Measurements from ENCODE around the gene DUSP28. TPM values are rescaled to one million over a fixed set of nuclear protein-coding genes. Genes with fewer than 3 reads are reported as not detected.
A peak's percentile ranks its signal among the peaks of the same experiment; 100 is the strongest.

The DUSP28 gene, protein sequence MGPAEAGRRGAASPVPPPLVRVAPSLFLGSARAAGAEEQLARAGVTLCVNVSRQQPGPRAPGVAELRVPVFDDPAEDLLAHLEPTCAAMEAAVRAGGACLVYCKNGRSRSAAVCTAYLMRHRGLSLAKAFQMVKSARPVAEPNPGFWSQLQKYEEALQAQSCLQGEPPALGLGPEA
- 7.0 TPM for total RNA-seq
- 5.9 TPM for polyA plus RNA-seq (ENCODE audit: insufficient read depth, low read depth, low replicate concordance)
- long read RNA-seq, donor 1, partial matches to known transcripts: 0 of 2 reads
- long read RNA-seq, donor 1, other reads (novel, unspliced or antisense): 0 of 2 reads
- long read RNA-seq, donor 2, partial matches to known transcripts: 0 of 3 reads
- long read RNA-seq, donor 2, other reads (novel, unspliced or antisense): 0 of 3 reads
- long read RNA-seq, donor 3, partial matches to known transcripts: 0 of 4 reads
- long read RNA-seq, donor 3, other reads (novel, unspliced or antisense): 0 of 4 reads
- long read RNA-seq, donor 4, transcript DUSP28-201 (3 exons, 1,555 nt): major isoform, 7 of 13 reads
- long read RNA-seq, donor 4, partial matches to known transcripts: 5 of 13 reads
- long read RNA-seq, donor 4, other reads (novel, unspliced or antisense): 0 of 13 reads
- long read RNA-seq, donor 5: 0 reads
- long read RNA-seq, donor 6, partial matches to known transcripts: 0 of 4 reads
- long read RNA-seq, donor 6, other reads (novel, unspliced or antisense): 0 of 4 reads
- long read RNA-seq, donor 7, partial matches to known transcripts: 0 of 9 reads
- long read RNA-seq, donor 7, other reads (novel, unspliced or antisense): 2 of 9 reads
- long read RNA-seq, donor 8, partial matches to known transcripts: 0 of 7 reads
- long read RNA-seq, donor 8, other reads (novel, unspliced or antisense): 0 of 7 reads
- long read RNA-seq, donor 9, partial matches to known transcripts: 0 of 2 reads
- long read RNA-seq, donor 9, other reads (novel, unspliced or antisense): 0 of 2 reads
- long read RNA-seq, donor 10: 0 reads

DNA sequence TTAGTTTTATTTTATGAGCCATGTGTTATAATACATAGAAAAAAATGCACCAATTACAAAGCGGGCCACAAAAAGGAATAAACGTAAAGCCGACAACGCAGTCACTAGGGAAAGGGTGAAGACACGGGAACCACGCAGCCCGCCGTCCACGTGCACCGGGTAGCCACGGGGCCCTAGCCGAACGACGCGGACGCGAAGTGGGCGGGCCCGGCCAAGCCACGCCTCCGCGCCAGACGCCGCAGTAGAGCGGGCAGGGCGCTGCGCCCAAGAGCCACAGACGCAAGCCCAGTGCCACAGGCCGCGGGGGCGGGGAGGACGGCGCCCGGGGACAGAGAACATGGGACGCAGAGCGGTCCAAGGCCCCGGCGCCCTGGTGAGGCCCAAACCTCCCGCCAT is at the start of gene DUSP28:
Gene DUSP28 (plus strand): TSS at position 274 of the 396 bp plus-strand sequence. CDS start 328 bp downstream, outside the sequence.
- DNase-seq (peak; percentile 86 to 97 (median 93)), FAIRE-seq (no peak)
- TF ChIP-seq, protein P1, sequence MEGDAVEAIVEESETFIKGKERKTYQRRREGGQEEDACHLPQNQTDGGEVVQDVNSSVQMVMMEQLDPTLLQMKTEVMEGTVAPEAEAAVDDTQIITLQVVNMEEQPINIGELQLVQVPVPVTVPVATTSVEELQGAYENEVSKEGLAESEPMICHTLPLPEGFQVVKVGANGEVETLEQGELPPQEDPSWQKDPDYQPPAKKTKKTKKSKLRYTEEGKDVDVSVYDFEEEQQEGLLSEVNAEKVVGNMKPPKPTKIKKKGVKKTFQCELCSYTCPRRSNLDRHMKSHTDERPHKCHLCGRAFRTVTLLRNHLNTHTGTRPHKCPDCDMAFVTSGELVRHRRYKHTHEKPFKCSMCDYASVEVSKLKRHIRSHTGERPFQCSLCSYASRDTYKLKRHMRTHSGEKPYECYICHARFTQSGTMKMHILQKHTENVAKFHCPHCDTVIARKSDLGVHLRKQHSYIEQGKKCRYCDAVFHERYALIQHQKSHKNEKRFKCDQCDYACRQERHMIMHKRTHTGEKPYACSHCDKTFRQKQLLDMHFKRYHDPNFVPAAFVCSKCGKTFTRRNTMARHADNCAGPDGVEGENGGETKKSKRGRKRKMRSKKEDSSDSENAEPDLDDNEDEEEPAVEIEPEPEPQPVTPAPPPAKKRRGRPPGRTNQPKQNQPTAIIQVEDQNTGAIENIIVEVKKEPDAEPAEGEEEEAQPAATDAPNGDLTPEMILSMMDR (IDR thresholded peaks at IDR 0.05; ENCODE audit: borderline replicate concordance, extremely low read depth, insufficient read depth): no peak
- Histone ChIP-seq H3K9ac (ENCODE audit: low read length in 3 of 3) (peak within 1 kb of the TSS in 2 of 3 donors; percentile 64 to 70), H3K27me3 (ENCODE audit: control insufficient read depth, insufficient read depth, low read length) (no peaks in the 10 kb centered on the region), H3K4me1 (ENCODE audit: control insufficient read depth in 2 of 3, insufficient read depth in 2 of 3, low read depth in 1 of 3, low read length in 3 of 3) (peaks cover 0 to 20% (median 12%) of the 10 kb centered on the region in 3 donors), H3K36me3 (ENCODE audit: control insufficient read depth in 2 of 3, insufficient read depth in 3 of 3, low read length in 3 of 3) (no peaks in the 10 kb centered on the region), H3K4me3 (ENCODE audit: low read length in 3 of 3) (peak within 1 kb of the TSS; percentile 51 to 61 (median 61)), H3K27ac (ENCODE audit: low read depth in 2 of 2, low read length in 2 of 2) (peak within 1 kb of the TSS; percentile 94), H3K9me3 (ENCODE audit: control insufficient read depth in 2 of 3, insufficient read depth in 1 of 3, low read length in 3 of 3) (no peaks in the 10 kb centered on the region)
- intact Hi-C loops (cut with DNase I): no loop called here

DNA sequence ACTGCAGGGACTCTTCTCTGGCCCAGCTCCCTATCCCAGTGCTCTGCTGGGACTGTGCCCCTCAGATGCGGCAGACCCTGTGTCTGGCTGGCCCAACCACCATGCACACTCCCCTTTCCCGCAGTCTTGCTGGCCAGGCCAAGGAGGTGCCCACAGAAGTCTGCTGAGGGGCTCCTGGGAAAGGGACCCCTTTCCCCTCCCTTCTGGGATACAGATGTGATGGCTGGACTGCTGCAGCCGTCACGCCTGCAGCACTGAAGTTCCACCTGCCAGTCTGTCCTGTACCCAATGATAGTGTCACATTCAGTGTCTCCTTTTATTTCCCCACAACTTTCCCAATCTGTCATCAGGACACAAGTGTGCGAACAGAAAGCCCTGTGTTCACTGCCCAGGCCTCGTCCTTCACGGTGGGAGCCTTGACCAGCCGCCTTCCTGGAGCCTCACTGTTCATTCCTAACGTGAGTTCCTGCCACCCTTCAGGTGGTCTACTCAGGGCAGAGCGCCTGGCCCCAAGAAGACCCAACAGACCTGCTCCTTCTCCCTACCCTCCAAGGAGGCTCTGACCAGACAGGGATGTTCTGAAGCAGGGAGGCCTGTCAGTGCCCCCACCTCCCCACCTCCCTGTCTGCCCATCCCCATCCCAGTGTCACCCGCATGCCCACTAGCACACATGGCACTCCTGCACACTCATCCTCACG is 49.5 kb upstream of the DUSP28 start:
- H3K27me3 ChIP-seq (ENCODE audit: control insufficient read depth, insufficient read depth, low read length): no peaks in the 10 kb centered on the region
- intact Hi-C loops (cut with DNase I): no loop called here
- no peak overlapping the region for H3K4me3 ChIP-seq (ENCODE audit: low read length in 3 of 3)
- DNase-seq (peak in 2 of 5 donors; percentile 13 to 47), FAIRE-seq (no peak)
- no peaks in the 10 kb centered on the region for H3K9me3 ChIP-seq (ENCODE audit: control insufficient read depth in 2 of 3, insufficient read depth in 1 of 3, low read length in 3 of 3)
- H3K4me1 ChIP-seq (ENCODE audit: control insufficient read depth in 2 of 3, insufficient read depth in 2 of 3, low read depth in 1 of 3, low read length in 3 of 3): no peaks in the 10 kb centered on the region
- peaks cover 0 to 8% (median 0%) of the 10 kb centered on the region in 3 donors for H3K36me3 ChIP-seq (ENCODE audit: control insufficient read depth in 2 of 3, insufficient read depth in 3 of 3, low read length in 3 of 3)
- H3K9ac ChIP-seq (ENCODE audit: low read length in 3 of 3): no peak overlapping the region
- TF ChIP-seq, protein P1 (IDR thresholded peaks at IDR 0.05; ENCODE audit: borderline replicate concordance, extremely low read depth, insufficient read depth): no peak
- no peak overlapping the region for H3K27ac ChIP-seq (ENCODE audit: low read depth in 2 of 2, low read length in 2 of 2)

DNA sequence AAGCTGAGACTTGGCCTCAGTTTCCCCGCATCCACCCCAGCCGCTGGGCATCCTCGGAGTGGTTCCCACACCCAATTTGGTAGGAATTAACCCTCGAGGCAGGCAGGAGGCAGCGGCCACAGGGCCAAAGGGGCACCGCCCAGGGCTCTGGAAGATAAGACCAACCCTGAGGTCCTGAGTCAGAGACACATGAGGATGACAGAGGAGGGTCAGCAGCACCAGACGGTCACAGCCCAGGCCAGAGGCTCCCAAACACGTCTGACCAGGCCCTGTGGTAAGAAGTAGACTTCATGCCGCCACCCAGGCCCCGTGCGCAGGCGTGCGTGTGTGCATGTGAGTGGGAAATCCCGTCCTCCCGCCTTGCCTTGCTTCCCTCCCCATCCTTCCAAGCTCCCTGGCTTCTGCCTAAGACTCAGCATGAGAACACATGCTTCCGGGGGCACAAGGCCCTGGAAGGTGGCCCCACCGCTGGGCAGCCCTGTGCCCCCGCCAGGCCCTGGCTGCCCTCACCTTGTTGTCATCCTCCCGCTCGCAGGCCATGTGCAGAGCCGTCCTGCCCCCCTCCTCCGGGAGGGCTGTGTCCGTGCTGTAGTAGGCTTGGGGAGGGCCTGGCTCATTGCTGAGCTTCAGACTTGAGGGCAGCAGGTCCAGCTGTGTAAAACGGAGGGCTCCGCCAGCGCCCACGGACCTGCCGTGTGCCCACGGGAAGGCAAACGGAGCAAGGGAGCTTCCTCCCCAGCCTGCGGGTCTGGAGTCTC is 48.6 kb upstream of the DUSP28 start:
- Histone ChIP-seq H3K4me1 (ENCODE audit: control insufficient read depth in 2 of 3, insufficient read depth in 2 of 3, low read depth in 1 of 3, low read length in 3 of 3) (no peaks in the 10 kb centered on the region), H3K27ac (ENCODE audit: low read depth in 2 of 2, low read length in 2 of 2) (no peak overlapping the region), H3K9me3 (ENCODE audit: control insufficient read depth in 2 of 3, insufficient read depth in 1 of 3, low read length in 3 of 3) (no peaks in the 10 kb centered on the region), H3K4me3 (ENCODE audit: low read length in 3 of 3) (no peak overlapping the region), H3K36me3 (ENCODE audit: control insufficient read depth in 2 of 3, insufficient read depth in 3 of 3, low read length in 3 of 3) (peaks cover 0 to 8% (median 0%) of the 10 kb centered on the region in 3 donors), H3K9ac (ENCODE audit: low read length in 3 of 3) (no peak overlapping the region), H3K27me3 (ENCODE audit: control insufficient read depth, insufficient read depth, low read length) (no peaks in the 10 kb centered on the region)
- DNase-seq (peak in 3 of 5 donors; percentile 4 to 59 (median 21)), FAIRE-seq (no peak)
- TF ChIP-seq, protein P1 (IDR thresholded peaks at IDR 0.05; ENCODE audit: borderline replicate concordance, extremely low read depth, insufficient read depth): no peak
- intact Hi-C loops (cut with DNase I): no loop called here

All from kidney (tissue), 22 donors.